OCI-M2 (cell line): Measurements from ENCODE around the gene KCTD15.

Experiments used
- DNase-seq: peaks from one replicate; lab custom pipeline; 2025; ENCODE audit not compliant: unreplicated experiment; lab: John Stamatoyannopoulos, UW

KCTD15 gene

GRCh38 chr19:33771384-33772101 is 25.1 kb upstream of the KCTD15 start:
- DNase-seq = peak; percentile 49

- no peak for DNase-seq
Measured at GRCh38 chr19:33772102-33772857, 24.4 kb upstream of the KCTD15 start.

GRCh38 chr19:33772858-33773180 is 23.9 kb upstream of the KCTD15 start:
- no peak for DNase-seq

- DNase-seq = no peak
Measured at GRCh38 chr19:33773704-33774624, 22.7 kb upstream of the KCTD15 start.

- DNase-seq = no peak
Measured at GRCh38 chr19:33774751-33775150, 21.9 kb upstream of the KCTD15 start.

- no peak for DNase-seq
Measured at GRCh38 chr19:33775731-33776487, 20.8 kb upstream of the KCTD15 start.

- no peak for DNase-seq
Measured at GRCh38 chr19:33777351-33777750, 19.3 kb upstream of the KCTD15 start.

- DNase-seq = no peak
Measured at GRCh38 chr19:33777753-33778088, 18.9 kb upstream of the KCTD15 start.

- DNase-seq = peak; percentile 82
Measured at GRCh38 chr19:33778089-33778791, 18.4 kb upstream of the KCTD15 start.

- no peak for DNase-seq
Measured at GRCh38 chr19:33779849-33780248, 16.8 kb upstream of the KCTD15 start.

GRCh38 chr19:33780251-33780650 is 16.4 kb upstream of the KCTD15 start:
- DNase-seq = no peak

GRCh38 chr19:33780746-33781145 is 15.9 kb upstream of the KCTD15 start:
- DNase-seq = no peak

GRCh38 chr19:33781415-33781935 is 15.2 kb upstream of the KCTD15 start:
- DNase-seq = no peak

- DNase-seq = no peak
Measured at GRCh38 chr19:33781996-33782395, 14.7 kb upstream of the KCTD15 start.

GRCh38 chr19:33784432-33784831 is 12.2 kb upstream of the KCTD15 start:
- no peak for DNase-seq

- no peak for DNase-seq
Measured at GRCh38 chr19:33785795-33786194, 10.9 kb upstream of the KCTD15 start.

GRCh38 chr19:33788676-33789075 is 8.0 kb upstream of the KCTD15 start:
- no peak for DNase-seq

- DNase-seq = no peak
Measured at GRCh38 chr19:33789344-33789743, 7.3 kb upstream of the KCTD15 start.

- no peak for DNase-seq
Measured at GRCh38 chr19:33794683-33795369, 1.8 kb upstream of the KCTD15 start.
